Pancreas (tissue), 10 donors: Measurements from ENCODE around the gene SP6. TPM values are rescaled to one million over a fixed set of nuclear protein-coding genes. Genes with fewer than 3 reads are reported as not detected.

ENCODE experiments used
- ATAC-seq, 4 donors: fragments of 200-7000 bp; cut with Tn5 transposase; one replicate each; pipeline versions ENCODE4 v1.8.0 to v1.9.1; 2020; ENCODE audit warnings: mild to moderate bottlenecking in 4 of 4, moderate library complexity in 4 of 4
- DNase-seq, 6 donors: peaks; one replicate each; pipeline ENCODE4 v3.0.0-alpha.2; 2020
- FAIRE-seq: peaks from 2 replicates; lab custom pipeline; 2012; peaks lifted over from hg19 to GRCh38; lab: Jason Lieb, UNC
- H3K27ac ChIP-seq, 4 donors: fragments of 200-600 bp; sonication (generic); 1 replicate in 3 of 4; 2 replicates in 1 of 4; pipeline versions ENCODE4 v1.5.0 to v1.8.0; 2020
- H3K27me3 ChIP-seq, 4 donors: fragments of 200-600 bp; one replicate each; pipeline ENCODE4 v1.8.0; 2021
- H3K36me3 ChIP-seq, 3 donors: fragments of 200-600 bp; sonication (generic) in 1 of 3; one replicate each; pipeline versions ENCODE4 v1.5.0 to v1.8.0; 2020 to 2021
- H3K4me1 ChIP-seq, 3 donors: fragments of 200-600 bp; one replicate each; pipeline ENCODE4 v1.8.0; 2021
- H3K4me3 ChIP-seq, 4 donors: fragments of 200-600 bp; sonication (generic) in 2 of 4; one replicate each; pipeline versions ENCODE4 v1.5.0 to v1.8.0; 2020 to 2021
- H3K9me3 ChIP-seq, 4 donors: fragments of 200-600 bp; one replicate each; pipeline ENCODE4 v1.8.0; 2021
- WGBS, 2 donors: extraction: QIAGEN DNeasy Blood & Tissue Kit; methylation state at CpG; one replicate each; pipeline ENCODE4 v1.1.7; 2013; 5-methylcytosine and 5-hydroxymethylcytosine counted together
- intact Hi-C, 3 donors: fragments of 100-400 bp; cut with DNase I; formaldehyde crosslinking; loops; one replicate each; pipeline versions ENCODE4 v1.11.1 to v1.14.2; 2022
- polyA plus RNA-seq, 2 donors: library from polyadenylated mRNA; stranded (reverse); fragments of 200-250 nt; gene quantifications; one replicate each; pipeline ENCODE4 v1.2.3, GENCODE V29; 2013
- total RNA-seq, 6 donors: library from RNA; stranded (reverse); fragmentation: NEBNext Ultra II Directional in 4 of 6; extraction: Animal tissue kit (Norgen Biotek cat#: 25700) in 4 of 6; gene quantifications; one replicate each; pipeline versions ENCODE4 v1.2.1 to v1.2.4, GENCODE V29; 2021 to 2023
- TF ChIP-seq, protein P1 (sequence below), 4 donors: fragments of 200-600 bp; sonication (generic) in 3 of 4; IDR thresholded peaks; one replicate each; pipeline versions ENCODE4 v1.5.0 to v1.8.0; 2021; ENCODE audit warnings: antibody characterized with exemption in 4 of 4
- donor health status: healthy with polysubstance abuse.
- donor health status: DM: no; HTN: no; CAD: no; lungs with moderate emphysema.
- donor health status: DM: no; HTN: no; CAD: no.
- donor health status: control.
- donor health status: control.
- donor health status: Bipolar disorder and iron deficiency.
- donor health status: DM: yes; HTN: yes; CAD: no.
- donor health status: DM: no; HTN: no; CAD: no.
- donor health status: DM: no; HTN: no; CAD: no.
- donor health status: DM: yes; HTN: yes; CAD: no.

The SP6 gene
- total and polyA plus RNA-seq, 8 donors, result 0.12 to 0.56 (median 0.22) TPM

DNA sequence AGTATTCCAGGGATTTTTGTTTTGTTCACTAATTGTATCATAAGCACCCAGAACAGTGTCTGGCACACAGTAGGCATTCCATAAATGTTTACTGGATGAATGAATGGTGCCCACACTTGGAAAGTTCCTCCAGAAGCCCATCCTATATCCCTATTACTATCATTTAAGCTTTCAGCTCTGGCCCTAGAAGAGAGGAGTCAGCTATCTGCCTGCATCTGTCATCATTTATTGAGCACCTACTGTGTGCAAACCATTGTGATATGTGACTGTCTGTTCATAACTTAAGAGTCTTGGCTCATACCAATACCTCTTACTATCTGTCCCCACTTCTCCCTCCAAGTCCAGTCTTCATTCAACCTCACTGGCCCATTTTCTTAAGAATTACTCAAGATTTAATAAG, 20.1 kb upstream of the SP6 start:
- no peak overlapping the region for H3K4me3 ChIP-seq
- no peak for FAIRE-seq
- intact Hi-C loops, result no loop called here
- no peaks in the 10 kb centered on the region for H3K9me3 ChIP-seq
- H3K27ac ChIP-seq, result no peak overlapping the region
- DNase-seq, result no peak
- H3K4me1 ChIP-seq, result no peaks in the 10 kb centered on the region
- peaks cover 0 to 5% (median 0%) of the 10 kb centered on the region in 4 donors for H3K27me3 ChIP-seq
- H3K36me3 ChIP-seq, result no peaks in the 10 kb centered on the region
- no peak for ATAC-seq
- TF ChIP-seq, protein P1, sequence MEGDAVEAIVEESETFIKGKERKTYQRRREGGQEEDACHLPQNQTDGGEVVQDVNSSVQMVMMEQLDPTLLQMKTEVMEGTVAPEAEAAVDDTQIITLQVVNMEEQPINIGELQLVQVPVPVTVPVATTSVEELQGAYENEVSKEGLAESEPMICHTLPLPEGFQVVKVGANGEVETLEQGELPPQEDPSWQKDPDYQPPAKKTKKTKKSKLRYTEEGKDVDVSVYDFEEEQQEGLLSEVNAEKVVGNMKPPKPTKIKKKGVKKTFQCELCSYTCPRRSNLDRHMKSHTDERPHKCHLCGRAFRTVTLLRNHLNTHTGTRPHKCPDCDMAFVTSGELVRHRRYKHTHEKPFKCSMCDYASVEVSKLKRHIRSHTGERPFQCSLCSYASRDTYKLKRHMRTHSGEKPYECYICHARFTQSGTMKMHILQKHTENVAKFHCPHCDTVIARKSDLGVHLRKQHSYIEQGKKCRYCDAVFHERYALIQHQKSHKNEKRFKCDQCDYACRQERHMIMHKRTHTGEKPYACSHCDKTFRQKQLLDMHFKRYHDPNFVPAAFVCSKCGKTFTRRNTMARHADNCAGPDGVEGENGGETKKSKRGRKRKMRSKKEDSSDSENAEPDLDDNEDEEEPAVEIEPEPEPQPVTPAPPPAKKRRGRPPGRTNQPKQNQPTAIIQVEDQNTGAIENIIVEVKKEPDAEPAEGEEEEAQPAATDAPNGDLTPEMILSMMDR (IDR thresholded peaks at IDR 0.05), result no peak

DNA sequence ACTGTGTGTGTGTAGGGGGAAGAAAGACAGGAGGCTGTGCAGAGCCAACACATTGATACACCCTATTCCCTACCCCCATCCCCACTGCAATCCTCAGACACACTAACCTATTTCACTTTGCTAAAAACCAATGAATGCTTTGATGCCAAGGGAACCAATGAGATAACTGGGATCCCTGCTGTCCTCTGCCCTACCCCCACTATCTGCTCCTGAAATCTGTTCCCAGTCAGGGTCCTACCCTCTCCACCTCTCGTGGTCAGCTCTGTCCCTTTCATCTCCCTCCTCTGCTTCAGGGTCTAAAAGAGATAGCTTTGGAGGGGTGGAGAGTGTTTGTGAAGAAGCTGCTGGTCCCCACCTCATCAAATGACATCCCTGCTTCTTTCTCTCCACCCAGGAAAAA, 19.1 kb upstream of the SP6 start:
- 20 to 25% methylated on average over 1 of the region's 1 CpG for whole genome bisulfite sequencing, 2 donors

DNA sequence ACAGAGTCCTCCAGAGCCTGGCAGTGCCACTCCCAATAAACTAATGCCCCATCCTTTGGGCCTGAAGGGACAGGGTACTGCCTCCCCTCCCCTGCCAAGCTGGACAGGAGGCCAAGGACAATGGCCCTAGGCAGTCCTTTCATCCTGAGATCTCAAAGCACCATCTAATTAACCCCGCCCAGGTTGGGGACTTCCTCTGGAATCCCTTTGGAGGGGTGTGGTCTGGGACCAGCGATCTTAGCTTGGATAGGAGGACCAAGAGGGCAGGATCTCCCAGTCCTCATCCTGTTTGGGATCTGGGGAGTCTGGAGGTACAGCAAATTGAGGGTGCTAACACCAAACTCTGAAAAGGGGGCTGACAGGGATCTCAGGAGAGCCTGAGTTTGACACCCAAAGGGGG, 18.2 kb upstream of the SP6 start:
- H3K9me3 ChIP-seq, result no peaks in the 10 kb centered on the region
- H3K36me3 ChIP-seq, result no peaks in the 10 kb centered on the region
- no peak overlapping the region for H3K4me3 ChIP-seq
- no peak for DNase-seq
- no peaks in the 10 kb centered on the region for H3K4me1 ChIP-seq
- 20 to 24% methylated on average over 2 of the region's 2 CpGs for WGBS, 2 donors
- intact Hi-C loops, result no loop called here
- no peak for FAIRE-seq
- H3K27ac ChIP-seq, result no peak overlapping the region
- TF ChIP-seq, protein P1 (IDR thresholded peaks at IDR 0.05), result no peak
- H3K27me3 ChIP-seq, result peaks cover 0 to 5% (median 0%) of the 10 kb centered on the region in 4 donors
- ATAC-seq, result no peak

More for the DNA sequence above, 19.1 kb upstream of the SP6 start:
- no peak for ATAC-seq
- no peak for FAIRE-seq
- H3K9me3 ChIP-seq, result no peaks in the 10 kb centered on the region
- H3K36me3 ChIP-seq, result no peaks in the 10 kb centered on the region
- no peak overlapping the region for H3K4me3 ChIP-seq
- H3K4me1 ChIP-seq, result no peaks in the 10 kb centered on the region
- intact Hi-C loops, result no loop called here
- H3K27me3 ChIP-seq, result peaks cover 0 to 5% (median 0%) of the 10 kb centered on the region in 4 donors
- DNase-seq, result no peak
- TF ChIP-seq, protein P1 (IDR thresholded peaks at IDR 0.05), result no peak
- no peak overlapping the region for H3K27ac ChIP-seq

DNA sequence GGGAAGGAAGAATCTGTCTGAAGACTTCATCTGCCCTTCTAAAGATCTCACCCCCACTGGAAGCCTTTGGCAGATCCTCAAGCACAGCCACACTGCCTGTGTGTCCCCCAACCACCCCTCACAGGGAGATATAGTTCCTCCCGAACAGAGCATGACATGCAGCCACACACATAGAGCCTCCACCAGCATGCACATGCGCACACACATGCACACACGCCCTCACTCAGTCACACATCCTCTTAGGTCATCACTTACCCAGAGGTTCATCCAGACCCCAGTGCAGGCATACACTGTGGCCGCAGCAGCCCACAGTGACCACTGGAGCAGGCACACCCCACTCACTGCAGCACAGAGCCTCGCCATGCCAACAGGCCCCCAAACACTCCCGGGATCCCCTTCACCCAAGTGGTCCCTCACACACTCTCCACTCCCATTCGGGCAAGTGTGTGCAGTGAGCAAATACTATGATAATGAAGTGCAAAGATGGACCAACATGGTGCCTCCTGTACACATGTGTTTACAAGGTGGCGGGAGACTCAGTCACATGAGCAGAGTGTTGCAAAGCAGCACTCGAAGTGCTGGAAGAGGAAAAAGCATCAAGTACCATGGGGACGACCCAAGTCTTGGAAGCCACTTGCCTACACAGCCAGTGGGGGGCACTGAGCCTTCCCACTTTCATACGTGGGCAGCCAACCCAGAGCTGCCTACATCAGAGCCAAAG, 17.0 kb upstream of the SP6 start:
- no peak for DNase-seq
- WGBS, 2 donors, result 68 to 80% methylated on average over 11 of the region's 11 CpGs
- no peaks in the 10 kb centered on the region for H3K4me1 ChIP-seq
- no peak for ATAC-seq
- TF ChIP-seq, protein P1 (IDR thresholded peaks at IDR 0.05), result no peak
- H3K9me3 ChIP-seq, result no peaks in the 10 kb centered on the region
- FAIRE-seq, result no peak
- H3K36me3 ChIP-seq, result no peaks in the 10 kb centered on the region
- H3K27me3 ChIP-seq, result peaks cover 0 to 5% (median 0%) of the 10 kb centered on the region in 4 donors
- intact Hi-C loops, result no loop called here
- H3K27ac ChIP-seq, result no peak overlapping the region
- H3K4me3 ChIP-seq, result no peak overlapping the region

DNA sequence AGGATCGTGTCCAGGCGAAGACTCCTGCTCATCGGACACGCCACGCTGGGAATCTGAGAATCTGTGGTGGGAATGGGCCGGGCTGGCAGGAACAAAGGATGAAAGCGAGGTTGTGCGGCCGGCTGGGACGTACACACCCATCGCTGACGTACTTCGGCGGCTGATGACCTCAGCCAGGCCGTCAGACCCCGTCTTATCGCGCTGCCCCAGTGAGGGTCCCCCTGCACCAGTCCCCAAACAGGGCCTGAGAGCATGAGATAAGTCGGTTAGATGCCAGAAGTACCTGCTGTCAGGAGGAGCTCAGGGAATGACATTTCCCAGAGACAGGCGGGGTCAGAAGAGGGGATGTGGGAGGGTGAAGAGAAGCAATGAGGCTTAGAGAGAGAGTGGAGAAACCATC, 16.0 kb upstream of the SP6 start:
- ATAC-seq (no peak), FAIRE-seq (no peak), DNase-seq (no peak)
- Histone ChIP-seq H3K36me3 (no peaks in the 10 kb centered on the region), H3K9me3 (no peaks in the 10 kb centered on the region), H3K27me3 (peaks cover 0 to 5% (median 0%) of the 10 kb centered on the region in 4 donors), H3K4me3 (no peak overlapping the region), H3K4me1 (no peaks in the 10 kb centered on the region), H3K27ac (no peak overlapping the region)
- WGBS, 2 donors, result 43 to 45% methylated on average over 20 of the region's 20 CpGs
- TF ChIP-seq, protein P1 (IDR thresholded peaks at IDR 0.05), result no peak
- intact Hi-C loops, result no loop called here
